ENCODE data around the gene NTM.
"Not testable (repeated sequence)": the region's sequence is repeated elsewhere in the genome, so short reads cannot be mapped to it uniquely, and the experiment has no call there.

The NTM gene

DNA sequence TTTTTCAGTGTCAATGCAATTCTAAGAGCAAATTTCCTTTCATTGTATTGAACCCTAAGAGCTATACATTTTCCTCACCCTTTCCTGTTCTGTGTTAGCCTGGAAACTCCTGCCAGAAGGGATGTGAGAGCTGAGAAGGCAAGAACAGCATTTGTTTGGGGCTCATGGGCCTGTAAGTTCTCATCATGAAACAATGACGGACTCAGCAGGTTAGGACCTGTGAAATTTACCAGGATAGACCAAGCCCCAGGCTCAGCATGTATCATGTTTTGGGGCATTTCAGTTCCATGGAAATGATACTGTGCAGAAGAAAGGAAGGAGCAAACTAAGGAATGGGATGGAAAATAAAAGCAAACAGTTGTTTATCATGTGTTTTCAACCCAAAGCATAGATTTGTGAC lies 41.6 kb downstream of the NTM start:
- TF ChIP-seq, protein P1, sequence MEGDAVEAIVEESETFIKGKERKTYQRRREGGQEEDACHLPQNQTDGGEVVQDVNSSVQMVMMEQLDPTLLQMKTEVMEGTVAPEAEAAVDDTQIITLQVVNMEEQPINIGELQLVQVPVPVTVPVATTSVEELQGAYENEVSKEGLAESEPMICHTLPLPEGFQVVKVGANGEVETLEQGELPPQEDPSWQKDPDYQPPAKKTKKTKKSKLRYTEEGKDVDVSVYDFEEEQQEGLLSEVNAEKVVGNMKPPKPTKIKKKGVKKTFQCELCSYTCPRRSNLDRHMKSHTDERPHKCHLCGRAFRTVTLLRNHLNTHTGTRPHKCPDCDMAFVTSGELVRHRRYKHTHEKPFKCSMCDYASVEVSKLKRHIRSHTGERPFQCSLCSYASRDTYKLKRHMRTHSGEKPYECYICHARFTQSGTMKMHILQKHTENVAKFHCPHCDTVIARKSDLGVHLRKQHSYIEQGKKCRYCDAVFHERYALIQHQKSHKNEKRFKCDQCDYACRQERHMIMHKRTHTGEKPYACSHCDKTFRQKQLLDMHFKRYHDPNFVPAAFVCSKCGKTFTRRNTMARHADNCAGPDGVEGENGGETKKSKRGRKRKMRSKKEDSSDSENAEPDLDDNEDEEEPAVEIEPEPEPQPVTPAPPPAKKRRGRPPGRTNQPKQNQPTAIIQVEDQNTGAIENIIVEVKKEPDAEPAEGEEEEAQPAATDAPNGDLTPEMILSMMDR (IDR thresholded peaks at IDR 0.05; ENCODE audit: control insufficient read depth, extremely low read depth, insufficient read depth), result no peak
- no peak for DNase-seq (ENCODE audit: low read depth)
- no peak overlapping the region for H3K4me3 ChIP-seq (ENCODE audit: low read depth, low read length)

DNA sequence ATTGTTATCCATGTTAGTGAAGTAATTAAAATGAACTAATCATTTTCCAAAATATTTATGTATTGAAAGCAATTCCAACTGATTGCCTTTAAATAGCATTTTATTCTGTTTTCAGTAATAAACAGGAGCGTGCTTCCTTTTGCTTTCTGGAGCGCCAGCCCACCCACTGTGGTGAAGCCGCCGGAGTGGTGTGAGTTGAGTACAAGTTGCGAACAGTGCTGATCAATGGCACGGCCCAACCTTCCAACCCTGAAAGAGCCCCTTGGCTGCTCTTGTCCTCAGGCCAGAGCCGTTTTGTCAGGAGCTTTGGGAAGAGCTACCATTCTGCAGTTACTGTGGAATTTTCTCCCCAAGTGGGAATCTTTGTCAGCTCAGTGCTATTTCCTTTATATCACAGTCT lies 42.8 kb downstream of the NTM start:
- DNase-seq (ENCODE audit: low read depth), result no peak
- TF ChIP-seq, protein P1 (IDR thresholded peaks at IDR 0.05; ENCODE audit: control insufficient read depth, extremely low read depth, insufficient read depth), result no peak
- no peak overlapping the region for H3K4me3 ChIP-seq (ENCODE audit: low read depth, low read length)

DNA sequence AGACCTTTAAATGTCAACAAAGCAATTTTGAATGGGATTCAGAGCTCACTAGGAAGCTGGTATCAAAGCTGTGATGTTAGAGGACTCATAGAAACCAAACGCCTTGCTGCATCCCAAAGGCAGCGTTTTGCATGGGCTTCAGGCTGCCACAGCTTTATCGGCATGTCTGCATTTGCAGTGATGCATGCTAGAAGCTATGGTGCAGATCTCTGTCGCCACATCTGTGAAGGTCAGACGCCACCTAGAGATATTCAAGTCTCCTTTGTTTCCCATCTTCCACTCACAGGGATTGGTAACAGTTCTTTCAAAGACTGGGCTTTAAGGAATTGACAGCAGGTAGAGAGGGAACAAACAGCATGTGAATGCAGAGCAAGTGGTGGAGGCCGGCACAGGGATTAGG lies 47.8 kb downstream of the NTM start:
- DNase-seq (ENCODE audit: low read depth), result no peak
- TF ChIP-seq, protein P1 (IDR thresholded peaks at IDR 0.05; ENCODE audit: control insufficient read depth, extremely low read depth, insufficient read depth), result no peak
- H3K4me3 ChIP-seq (ENCODE audit: low read depth, low read length), result no peak overlapping the region

DNA sequence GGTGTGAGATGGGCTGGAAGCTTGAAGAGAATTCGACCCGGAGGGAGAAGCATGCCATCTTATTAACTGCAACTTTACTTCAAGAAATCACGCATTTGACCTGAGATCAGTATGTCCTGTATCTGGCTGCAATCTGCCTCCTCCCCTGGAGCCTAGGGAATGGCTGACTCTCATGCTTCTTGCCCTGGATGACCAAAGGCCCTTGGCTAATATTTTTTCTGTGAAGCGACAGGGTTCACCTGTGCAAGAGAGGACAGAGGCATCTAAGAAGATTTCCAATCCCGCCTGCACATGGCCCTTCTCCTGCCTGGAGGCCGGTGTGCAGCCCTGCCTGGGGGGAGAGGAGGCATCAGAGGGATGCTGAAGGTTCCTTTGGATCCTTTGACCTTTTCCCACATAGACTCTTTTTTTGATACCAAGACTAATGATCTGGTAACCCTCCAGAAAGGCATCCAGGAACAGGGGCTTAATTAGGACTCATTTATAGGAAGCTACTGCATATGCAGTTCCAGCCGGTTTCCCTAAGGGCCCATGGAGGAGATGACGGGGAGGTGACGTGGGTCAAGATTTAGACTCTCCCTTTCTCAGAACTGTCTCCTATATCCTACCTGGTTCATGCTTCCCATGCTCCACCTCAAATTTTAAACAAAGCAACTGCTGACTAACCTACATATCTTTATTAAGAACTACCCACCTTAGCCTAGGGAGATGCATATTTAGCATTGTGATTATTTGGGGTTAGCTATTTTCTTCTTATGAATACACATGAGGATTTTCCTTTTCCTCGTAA lies 50.8 kb downstream of the NTM start:
- DNase-seq (ENCODE audit: low read depth), result no peak
- TF ChIP-seq, protein P1 (IDR thresholded peaks at IDR 0.05; ENCODE audit: control insufficient read depth, extremely low read depth, insufficient read depth), result no peak
- H3K4me3 ChIP-seq (ENCODE audit: low read depth, low read length), result no peak overlapping the region

DNA sequence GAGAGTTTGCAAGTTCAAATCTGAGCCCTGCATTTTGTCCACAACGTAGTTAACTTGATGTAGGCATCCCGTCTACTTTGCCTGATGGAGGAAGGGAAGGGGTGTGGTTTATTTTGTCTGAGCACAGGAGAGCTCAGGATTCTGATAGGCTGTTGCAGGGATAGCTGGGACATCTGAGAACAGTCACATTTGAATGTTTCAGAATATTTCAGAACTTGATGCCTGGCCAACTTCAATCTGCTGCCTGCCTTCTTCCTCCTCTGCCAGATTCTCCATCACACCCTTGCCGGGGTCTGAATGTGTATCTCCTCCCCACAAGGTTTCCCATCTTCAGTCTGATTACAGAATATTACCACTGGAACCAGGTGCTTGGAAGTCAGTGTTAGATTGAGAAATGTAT lies 51.6 kb downstream of the NTM start:
- no peak overlapping the region for H3K4me3 ChIP-seq (ENCODE audit: low read depth, low read length)
- TF ChIP-seq, protein P1 (IDR thresholded peaks at IDR 0.05; ENCODE audit: control insufficient read depth, extremely low read depth, insufficient read depth), result no peak
- DNase-seq (ENCODE audit: low read depth), result no peak

DNA sequence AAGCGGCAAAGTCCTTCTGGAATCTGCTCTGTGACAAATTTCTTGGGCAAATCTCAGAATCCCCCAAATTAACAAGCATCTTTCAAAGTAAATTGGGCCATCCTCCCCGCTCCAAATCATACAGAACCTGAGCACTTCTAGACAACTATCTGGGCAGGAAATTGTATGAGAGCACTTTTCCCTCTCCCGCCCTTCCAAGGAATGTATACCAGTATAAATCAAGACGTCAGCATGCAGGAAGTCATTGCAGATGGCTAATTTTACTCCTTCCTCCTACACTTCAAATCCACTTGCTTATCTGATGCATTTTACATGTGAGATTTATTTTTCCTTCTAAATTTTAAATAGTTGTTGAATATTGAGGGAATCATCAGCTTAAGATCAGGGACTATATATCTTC lies 52.1 kb downstream of the NTM start:
- TF ChIP-seq, protein P1 (IDR thresholded peaks at IDR 0.05; ENCODE audit: control insufficient read depth, extremely low read depth, insufficient read depth), result no peak
- no peak overlapping the region for H3K4me3 ChIP-seq (ENCODE audit: low read depth, low read length)
- no peak for DNase-seq (ENCODE audit: low read depth)

DNA sequence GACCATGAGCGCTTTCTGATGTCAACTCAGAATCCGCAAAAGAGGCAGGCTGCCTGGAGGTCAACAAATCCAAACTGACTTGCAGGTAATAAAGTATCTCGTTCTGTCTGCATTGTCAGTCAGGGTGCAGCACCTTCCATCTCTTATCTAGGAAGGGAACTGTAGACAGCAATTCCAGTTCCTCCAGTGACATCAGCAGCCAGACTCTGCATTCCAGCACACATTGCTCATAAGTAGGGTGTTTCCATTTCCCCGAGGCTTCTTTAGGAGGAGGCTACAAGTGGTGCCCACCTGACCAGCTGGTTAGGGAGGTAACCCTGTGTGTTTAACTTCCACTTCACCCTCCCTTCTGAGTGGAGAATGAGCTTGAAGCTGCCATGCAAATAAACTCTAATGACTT lies 53.3 kb downstream of the NTM start:
- DNase-seq (ENCODE audit: low read depth), result no peak
- no peak overlapping the region for H3K4me3 ChIP-seq (ENCODE audit: low read depth, low read length)
- TF ChIP-seq, protein P1 (IDR thresholded peaks at IDR 0.05; ENCODE audit: control insufficient read depth, extremely low read depth, insufficient read depth), result no peak

DNA sequence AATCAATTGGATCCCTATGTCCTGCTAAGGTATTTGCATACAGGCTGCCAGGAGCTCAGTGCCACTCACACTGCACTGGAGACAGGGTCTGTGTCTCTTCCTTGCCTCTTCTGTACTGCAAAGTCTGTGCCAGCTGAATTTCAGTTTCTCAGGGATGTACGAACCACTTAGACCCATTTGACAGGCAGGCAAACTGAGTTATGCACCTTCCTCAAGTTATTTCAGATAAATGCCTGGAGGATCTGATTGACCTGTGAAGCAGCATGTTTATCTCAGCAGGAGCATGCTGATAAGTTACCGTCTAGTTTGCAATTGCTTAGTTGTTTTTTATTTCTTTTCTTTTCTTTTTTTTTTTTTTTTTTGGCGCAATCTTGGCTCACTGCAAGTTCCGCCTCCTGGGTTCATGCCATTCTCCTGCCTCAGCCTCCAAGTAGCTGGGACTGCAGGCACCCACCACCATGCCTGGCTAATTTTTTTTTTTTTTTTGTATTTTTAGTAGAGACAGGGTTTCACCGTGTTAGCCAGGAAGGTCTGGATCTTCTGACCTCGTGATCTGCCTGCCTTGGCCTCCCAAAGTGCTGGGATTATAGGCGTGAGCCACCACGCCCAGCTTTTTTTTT lies 54.0 kb downstream of the NTM start:
- not testable (repeated sequence) for DNase-seq (ENCODE audit: low read depth); H3K4me3 ChIP-seq (ENCODE audit: low read depth, low read length)
